GM21360 (cell line): Measurements from ENCODE around the gene RYK.

Experiments
- ATAC-seq: cut with Tn5 transposase; IDR thresholded peaks from one replicate; pipeline ENCODE4 v1.9.1; 2021; ENCODE audit warnings: mild to moderate bottlenecking, moderate library complexity; ENCODE audit not compliant: unreplicated experiment

Gene RYK

DNA sequence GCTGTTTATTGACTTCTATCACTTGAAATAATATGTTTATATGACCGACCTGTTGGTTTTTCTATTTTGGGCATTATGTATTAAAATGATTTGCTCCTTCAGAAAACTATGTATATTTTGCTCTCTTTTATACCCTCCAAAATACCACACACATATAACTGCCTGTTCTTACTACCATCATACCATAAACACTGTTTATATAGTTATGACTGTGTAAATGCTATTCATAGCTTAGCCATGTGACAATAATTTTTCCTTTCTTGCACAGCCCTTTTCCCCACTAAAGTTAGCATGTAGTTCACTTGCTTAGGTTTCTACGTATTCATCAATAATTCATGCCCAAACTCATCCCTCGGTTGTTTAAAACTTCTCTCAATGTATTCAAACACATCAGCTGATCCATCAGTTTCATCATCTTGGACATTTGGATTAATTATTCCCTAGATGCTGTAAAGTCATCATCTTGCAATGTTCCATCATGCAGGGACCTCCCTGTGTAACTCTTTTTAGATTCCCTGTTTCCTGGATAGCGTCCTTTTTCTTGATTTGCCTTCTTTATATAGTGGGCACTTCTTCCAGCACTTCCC lies 8.2 kb upstream of the RYK start:
- ATAC-seq: no peak

DNA sequence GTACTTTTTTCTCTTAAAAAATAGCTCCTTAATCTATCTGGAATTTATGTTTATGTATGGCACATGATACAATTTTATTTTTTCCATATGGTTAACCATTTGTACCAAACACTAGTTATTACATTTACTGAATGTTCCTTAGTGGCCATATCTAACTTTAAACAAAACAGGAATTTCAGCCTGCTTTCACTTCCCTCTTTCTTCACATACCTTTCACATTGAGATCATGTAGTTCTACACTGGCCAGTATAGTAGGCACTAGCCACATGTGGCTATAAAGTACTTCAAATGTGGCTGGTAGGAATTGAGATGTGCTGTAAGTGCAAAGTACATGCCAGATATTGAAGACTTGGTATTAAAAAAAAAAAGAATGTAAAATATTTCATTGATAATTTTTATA lies 4.7 kb upstream of the RYK start:
- no peak for ATAC-seq

DNA sequence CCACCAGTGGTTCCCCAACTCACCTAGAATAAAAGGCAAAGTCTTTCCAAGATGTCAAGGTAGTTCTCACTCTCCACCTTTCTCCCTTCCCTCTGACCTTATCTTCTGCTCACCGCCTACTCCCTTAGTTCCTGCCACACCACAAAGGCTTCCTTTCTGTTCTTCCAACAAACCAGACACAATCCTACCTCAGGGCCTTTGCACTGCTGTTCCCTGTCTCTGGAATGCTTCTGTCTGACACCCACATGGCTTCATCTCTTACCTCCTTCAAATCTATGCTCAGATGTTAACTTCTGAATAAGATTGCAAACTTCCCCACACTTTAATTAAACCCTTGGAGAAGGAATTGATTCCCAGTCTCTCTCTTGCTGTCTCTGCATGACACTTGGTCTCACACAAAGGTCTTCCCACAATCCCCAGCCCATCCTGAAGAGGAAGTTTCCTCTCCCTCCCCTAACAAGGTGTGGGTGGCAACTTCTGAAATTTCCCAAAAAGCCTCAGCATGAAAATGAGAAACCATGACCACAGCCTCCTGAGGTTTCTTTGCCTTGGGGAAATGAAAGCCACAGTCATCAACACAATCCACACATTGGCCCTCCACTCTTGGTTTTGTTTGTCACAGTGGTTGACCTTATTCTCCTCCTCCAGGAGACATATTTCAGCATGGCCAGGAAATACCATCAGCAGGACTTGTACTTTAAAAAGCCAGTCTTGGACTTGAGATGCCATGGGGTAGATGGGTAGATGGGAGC lies 3.0 kb upstream of the RYK start:
- ATAC-seq: no peak

DNA sequence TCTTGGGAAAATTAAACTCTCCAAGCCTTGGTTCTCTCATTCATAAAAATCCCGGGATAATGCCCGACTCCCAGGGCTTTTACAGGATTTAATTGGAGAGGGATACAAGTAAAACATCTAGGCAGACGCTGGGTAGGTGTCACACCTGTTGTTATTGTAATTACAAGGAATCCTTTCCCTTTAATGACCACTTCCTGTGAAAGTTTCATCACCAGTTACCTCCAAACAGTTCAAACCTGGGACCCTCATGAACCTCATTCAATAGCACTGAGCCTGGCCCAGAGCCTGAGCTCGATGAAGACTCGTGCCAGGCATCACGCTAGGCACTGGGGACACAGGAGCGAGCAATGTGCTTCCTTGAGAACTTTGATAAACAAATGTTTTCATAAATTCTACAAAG lies 2.1 kb upstream of the RYK start:
- no peak for ATAC-seq

GRCh38 chr3:134251731-134252391 lies 1.2 kb upstream of the RYK start:
- no peak for ATAC-seq

DNA sequence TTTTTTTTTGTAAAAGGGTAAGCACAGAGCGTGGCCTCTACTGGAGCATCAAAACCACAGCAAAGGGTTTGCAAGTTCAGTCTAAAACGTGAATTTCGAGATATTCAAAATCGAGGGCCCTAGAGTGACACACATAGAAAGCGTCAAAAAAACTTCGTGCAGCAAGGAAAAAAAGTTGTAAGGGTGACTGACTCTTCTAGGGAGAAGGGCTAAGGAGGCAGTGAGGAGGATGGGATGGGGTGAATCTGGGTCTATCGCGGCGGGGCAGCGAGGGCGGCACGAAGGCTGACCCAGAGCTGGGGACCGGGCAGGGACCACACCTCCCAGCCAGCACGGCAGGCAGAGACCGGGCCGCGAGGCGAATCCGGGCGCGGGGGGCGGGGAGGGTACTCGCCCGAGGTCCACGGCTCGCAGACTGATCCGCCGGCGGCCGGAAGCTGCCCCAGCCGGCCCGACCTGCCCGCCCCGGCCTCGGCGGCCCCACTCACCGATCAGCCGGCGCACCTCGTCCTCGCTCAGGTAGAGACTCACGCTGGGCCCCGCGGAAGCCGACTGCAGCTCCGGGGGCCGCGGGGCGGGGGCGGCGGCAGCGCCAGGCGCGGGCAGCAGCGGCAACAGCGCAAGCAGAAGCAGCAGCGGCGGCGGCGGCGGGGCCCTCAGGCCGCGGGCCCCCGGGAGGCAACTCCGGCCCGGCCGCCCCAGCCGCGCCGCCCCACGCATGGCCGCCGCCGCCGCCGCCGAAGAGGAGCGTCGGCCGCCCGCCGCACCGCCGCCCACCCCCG lies 533 bp downstream of the RYK start:
- ATAC-seq: peak; percentile 46

DNA sequence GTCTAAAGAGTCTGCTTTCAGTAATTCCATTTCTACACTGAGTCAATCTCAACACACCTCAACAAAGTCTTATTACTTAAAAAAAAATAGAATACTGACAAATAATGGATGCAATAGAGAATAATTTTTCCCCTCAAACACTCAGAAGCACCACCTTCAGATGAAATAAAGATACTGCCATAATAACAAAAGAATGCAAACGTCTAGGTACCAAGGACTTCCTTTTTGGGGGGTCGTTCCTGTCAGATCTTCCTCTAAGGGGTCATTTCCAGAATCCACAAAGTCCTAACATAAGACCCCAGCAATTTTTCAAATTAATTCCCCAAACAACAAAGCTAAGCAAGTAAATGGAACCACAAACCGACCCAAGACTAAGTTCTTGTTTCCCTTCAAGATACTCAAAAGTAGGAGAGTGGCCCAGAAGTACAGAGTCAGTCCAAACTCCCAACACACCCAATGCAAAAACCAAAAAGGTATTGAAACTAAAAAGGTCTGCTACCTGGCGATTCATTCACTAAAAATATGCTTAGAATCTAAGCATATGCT lies 1.3 kb downstream of the RYK start:
- ATAC-seq: no peak

GRCh38 chr3:134244921-134245320 lies 5.7 kb downstream of the RYK start:
- no peak for ATAC-seq

DNA sequence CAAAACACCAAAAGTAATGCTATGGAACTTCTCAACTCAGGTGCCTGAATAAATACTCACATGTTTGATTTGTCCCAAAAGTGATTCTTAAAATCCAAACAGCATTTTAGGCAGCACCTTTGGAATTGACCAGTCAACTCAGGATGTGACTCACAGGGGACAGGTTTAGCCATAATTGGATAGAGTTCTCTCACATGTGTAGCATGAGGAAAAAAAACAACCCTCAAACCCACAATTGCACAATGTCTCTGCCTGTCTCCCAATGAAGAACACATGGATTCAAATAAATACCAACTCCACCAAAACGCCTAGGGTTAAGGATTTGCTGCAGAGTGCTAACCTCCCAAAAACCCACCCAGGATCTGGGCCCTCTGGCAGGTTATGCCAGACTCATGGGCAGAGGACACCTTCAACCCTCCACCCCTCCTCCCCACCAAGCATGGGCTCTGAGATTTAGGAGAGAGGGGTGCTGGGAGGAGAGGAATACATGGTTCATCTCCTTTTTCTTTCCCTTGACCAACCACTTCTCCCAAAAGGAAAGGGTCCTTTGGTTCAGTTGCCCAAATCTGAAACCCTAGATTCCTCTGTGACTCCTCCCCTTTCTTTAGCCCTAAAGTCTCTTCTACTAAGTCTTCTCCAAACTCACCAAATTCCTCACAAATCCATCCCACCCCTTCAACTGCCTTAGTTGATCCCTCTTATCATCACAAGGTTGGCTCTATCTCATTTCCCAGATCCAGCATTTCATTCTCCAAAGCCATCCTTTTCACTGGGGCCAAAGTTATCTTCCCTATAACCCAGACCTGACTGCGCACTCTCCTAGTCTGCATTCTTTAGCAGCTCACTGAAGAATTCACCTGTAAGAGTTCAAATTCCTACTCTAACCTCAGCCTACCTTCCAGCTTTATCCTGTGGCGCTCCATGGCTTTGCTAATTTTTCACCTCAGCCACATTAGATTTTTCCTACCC lies 7.7 kb downstream of the RYK start:
- ATAC-seq: no peak

GRCh38 chr3:134239538-134239937 lies 11.1 kb downstream of the RYK start:
- peak; percentile 53 for ATAC-seq

DNA sequence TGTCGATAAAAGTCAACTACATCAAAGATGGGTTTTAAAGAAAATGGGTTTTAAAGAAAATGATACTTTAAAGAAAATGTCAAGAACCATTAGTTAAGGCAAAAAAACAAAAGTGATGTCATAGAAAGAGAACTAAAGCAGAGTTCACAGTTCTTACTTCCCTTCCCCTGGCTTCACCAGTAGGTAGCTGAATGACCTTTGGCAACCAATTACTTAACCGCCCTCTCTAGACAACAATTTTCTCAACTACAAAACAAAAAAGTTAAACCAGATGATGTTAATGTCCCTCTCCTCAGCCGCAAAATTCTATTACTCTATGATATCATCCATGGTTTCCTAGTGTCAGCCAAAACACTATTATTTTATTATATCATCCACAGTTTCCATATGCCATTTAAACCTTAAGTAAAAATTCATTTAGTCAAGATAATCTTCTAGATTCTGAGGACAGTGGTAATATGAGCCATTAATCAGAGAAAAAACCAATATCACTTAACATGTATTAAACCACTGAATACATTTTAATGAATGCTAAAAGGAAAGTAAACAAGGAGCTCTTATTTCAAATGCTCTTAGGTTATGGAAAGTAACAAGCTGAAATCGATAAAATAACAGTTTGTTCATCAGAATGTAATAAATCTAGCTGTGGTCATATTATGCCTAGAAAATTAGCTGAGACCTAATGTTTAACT lies 13.1 kb downstream of the RYK start:
- ATAC-seq: no peak

DNA sequence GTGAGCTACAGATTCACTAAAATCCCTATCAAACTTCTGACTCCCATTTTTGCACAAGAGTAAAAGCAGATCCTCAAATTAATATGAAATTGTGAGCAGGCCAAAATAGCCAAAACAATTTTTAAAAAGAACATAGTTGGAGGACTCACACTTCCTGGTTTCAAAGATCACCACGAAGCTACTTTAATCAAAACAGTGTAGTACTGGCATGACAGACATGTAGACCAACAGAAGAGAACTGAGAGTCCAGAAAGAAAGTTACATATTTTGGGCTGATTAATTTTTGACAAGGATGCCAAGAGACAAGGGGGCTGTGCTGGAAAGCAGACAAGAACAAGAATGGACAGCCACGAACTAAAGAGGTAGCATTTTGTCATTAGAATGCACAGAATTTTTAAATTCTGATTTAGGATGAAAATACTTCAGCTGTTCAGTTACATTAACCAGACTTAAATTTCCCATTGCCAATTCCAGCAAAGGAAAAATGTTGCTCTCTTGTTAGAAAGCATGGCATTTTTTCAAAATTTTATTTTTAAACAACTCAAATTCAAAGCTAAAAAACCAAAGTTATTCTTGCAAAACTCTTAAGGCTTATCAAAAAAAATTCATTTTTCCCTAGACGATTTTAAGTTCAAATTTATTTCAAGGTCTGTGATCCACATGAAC lies 14.0 kb downstream of the RYK start:
- ATAC-seq: no peak

DNA sequence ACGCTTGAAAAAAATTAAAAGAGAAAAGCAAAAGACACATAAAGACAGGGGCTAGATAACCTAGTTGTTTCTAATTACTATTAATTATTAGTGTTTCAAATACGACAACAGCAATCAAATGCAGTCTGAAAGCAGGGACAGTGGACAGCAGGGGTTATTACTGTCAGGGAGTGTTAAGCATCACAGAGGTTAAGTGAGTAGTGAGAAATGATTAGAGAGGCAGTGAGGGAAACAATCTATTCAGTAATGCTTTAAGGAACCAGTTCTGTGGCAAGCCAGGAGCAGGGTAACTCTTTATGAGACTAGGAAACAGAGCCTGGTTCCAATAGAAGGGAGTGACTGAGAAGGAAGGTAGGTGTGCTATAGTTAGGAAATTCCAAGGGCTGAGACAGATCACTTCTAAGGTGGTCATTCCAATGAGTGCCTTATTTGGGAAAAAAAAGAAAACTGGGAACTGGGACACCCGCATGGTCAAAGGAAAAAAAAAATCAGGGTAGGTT lies 15.0 kb downstream of the RYK start:
- no peak for ATAC-seq

DNA sequence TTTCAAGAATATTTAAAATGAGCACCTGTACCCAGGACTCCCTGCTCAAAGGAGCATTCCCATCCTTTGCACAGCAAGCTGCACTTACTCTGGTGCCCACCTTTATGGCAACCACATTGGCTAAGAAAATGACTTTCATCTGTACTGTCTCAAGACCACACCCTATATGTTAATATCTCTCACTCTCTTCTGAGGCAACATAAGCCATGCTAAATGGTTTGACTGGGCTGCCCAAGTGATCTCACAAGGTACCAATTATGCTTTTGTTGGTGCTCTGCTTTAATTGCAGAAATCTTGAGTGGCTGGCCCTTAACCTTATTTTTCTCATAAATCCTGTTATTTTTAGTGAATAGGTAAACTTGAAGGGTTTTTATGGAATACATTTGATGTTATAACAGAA lies 17.7 kb downstream of the RYK start:
- no peak for ATAC-seq

DNA sequence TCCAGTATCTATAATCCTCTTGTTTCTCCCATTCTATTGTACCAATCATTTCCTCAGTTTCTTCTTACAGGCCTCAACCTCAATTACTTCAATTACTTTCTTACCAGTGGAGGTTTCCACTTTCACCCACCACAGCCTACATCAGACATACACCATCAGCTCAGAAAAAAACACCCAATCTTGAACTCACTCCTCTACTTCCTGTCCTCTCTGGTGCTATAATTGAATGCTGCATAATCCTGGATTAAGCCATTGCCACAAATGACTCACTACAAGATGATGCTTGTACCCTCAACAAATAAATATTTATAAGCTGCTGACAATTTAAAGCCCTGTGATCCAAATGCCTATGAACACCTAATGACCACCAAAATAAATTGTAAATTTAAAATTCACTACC lies 18.5 kb downstream of the RYK start:
- ATAC-seq: no peak

- ATAC-seq: no peak
Observed at GRCh38 chr3:134231131-134231530, 19.5 kb downstream of the RYK start.

- no peak for ATAC-seq
Observed at GRCh38 chr3:134229038-134229437, 21.6 kb downstream of the RYK start.

- ATAC-seq: no peak
Observed at GRCh38 chr3:134228479-134228878, 22.2 kb downstream of the RYK start.

- no peak for ATAC-seq
Observed at GRCh38 chr3:134228035-134228434, 22.6 kb downstream of the RYK start.
